HG03442 (cell line): Measurements from ENCODE around the gene RASL10B.

Experiments
- ATAC-seq: cut with Tn5 transposase; IDR thresholded peaks from one replicate; pipeline ENCODE4 v1.9.1; 2021; ENCODE audit warnings: mild to moderate bottlenecking, moderate library complexity; ENCODE audit not compliant: unreplicated experiment

RASL10B gene

GRCh38 chr17:35763767-35764122 is 32.3 kb downstream of the RASL10B start:
- no peak for ATAC-seq

GRCh38 chr17:35764123-35764991 is 32.9 kb downstream of the RASL10B start:
- peak; percentile 76 for ATAC-seq

- no peak for ATAC-seq
Measured at GRCh38 chr17:35765086-35765710, 33.8 kb downstream of the RASL10B start.

- ATAC-seq, result no peak
Measured at GRCh38 chr17:35765756-35766488, 34.5 kb downstream of the RASL10B start.

GRCh38 chr17:35766489-35766877 is 35.0 kb downstream of the RASL10B start:
- no peak for ATAC-seq

- no peak for ATAC-seq
Measured at GRCh38 chr17:35766903-35767510, 35.6 kb downstream of the RASL10B start.

- ATAC-seq, result no peak
Measured at GRCh38 chr17:35768797-35769196, 37.4 kb downstream of the RASL10B start.

GRCh38 chr17:35769895-35770486 is 38.6 kb downstream of the RASL10B start:
- ATAC-seq, result no peak

- ATAC-seq, result no peak
Measured at GRCh38 chr17:35773129-35773528, 41.7 kb downstream of the RASL10B start.

GRCh38 chr17:35773679-35774425 is 42.4 kb downstream of the RASL10B start:
- ATAC-seq, result no peak

- ATAC-seq, result no peak
Measured at GRCh38 chr17:35774499-35774898, 43.1 kb downstream of the RASL10B start.

- ATAC-seq, result no peak
Measured at GRCh38 chr17:35775039-35775438, 43.6 kb downstream of the RASL10B start.

GRCh38 chr17:35775583-35775982 is 44.1 kb downstream of the RASL10B start:
- no peak for ATAC-seq

- no peak for ATAC-seq
Measured at GRCh38 chr17:35778641-35779196, 47.3 kb downstream of the RASL10B start.

GRCh38 chr17:35780950-35781349 is 49.5 kb downstream of the RASL10B start:
- no peak for ATAC-seq

GRCh38 chr17:35784895-35785294 is 53.5 kb downstream of the RASL10B start:
- no peak for ATAC-seq

GRCh38 chr17:35786941-35787432 is 55.5 kb downstream of the RASL10B start:
- ATAC-seq, result no peak

- ATAC-seq, result no peak
Measured at GRCh38 chr17:35788477-35789368, 57.3 kb downstream of the RASL10B start.

GRCh38 chr17:35790841-35791240 is 59.4 kb downstream of the RASL10B start:
- ATAC-seq, result no peak
